IMR-90 (cell line): ENCODE results near the gene LCTL. TPM values are rescaled to one million over a fixed set of nuclear protein-coding genes. Genes with fewer than 3 reads are reported as not detected.

Experiments used
- ATAC-seq: fragments of 200-7000 bp; cut with Tn5 transposase; 2 replicates; pipeline ENCODE4 v1.9.1; 2020; ENCODE audit warnings: low read depth, mild to moderate bottlenecking, moderate library complexity
- BruUV-seq: library from RNA; stranded (reverse); fragments of 400-500 nt; replicated peaks from 2 replicates; lab custom pipeline; 2021; lab: Mats Ljungman, UMichigan
- CTCF ChIA-PET: fragments of 300-600 bp; formaldehyde crosslinking; extraction: SDS; loops from one replicate; lab custom pipeline; 2021; ENCODE audit warnings: antibody characterized with exemption; lab: Yijun Ruan, JAX
- POLR2A ChIA-PET: fragments of 300-600 bp; sonication (Branson Sonifier 250); formaldehyde crosslinking; loops from one replicate; lab custom pipeline; 2022; ENCODE audit warnings: antibody characterized with exemption; ENCODE audit not compliant: unreplicated experiment; lab: Charles Lee
- DNase-seq: peaks from one replicate; pipeline ENCODE4 v3.0.0; 2013
- H2AFZ ChIP-seq: replicated peaks from 2 replicates; pipeline ENCODE3; 2013; ENCODE audit warnings: low read length, mild to moderate bottlenecking; ENCODE audit not compliant: poor library complexity
- H2AK5ac ChIP-seq: 2 replicates; pipeline ENCODE4 v1.6.1; 2013; ENCODE audit warnings: low read depth, low read length, inconsistent platforms
- H2AK9ac ChIP-seq: replicated peaks from 2 replicates; pipeline ENCODE3; 2013; ENCODE audit warnings: mild to moderate bottlenecking, low read depth, low read length, moderate library complexity; ENCODE audit not compliant: poor library complexity
- H2BK120ac ChIP-seq: 2 replicates; pipeline ENCODE4 v1.6.1; 2013; ENCODE audit warnings: low read depth, low read length, inconsistent platforms
- H2BK15ac ChIP-seq: 3 replicates; pipeline ENCODE4 v1.6.1; 2013; ENCODE audit warnings: low read depth, low read length, inconsistent platforms
- H2BK20ac ChIP-seq: 2 replicates; pipeline ENCODE4 v1.6.1; 2013; ENCODE audit warnings: low read depth, mild to moderate bottlenecking, inconsistent platforms, low read length, moderate library complexity
- H2BK5ac ChIP-seq: 2 replicates; pipeline ENCODE4 v1.6.1; 2013; ENCODE audit warnings: mild to moderate bottlenecking, low read depth, low read length, inconsistent platforms; ENCODE audit not compliant: poor library complexity, severe bottlenecking
- H3K14ac ChIP-seq: replicated peaks from 2 replicates; pipeline ENCODE4 v1.6.1; 2013; ENCODE audit warnings: low read depth, low read length, inconsistent platforms
- H3K18ac ChIP-seq: 2 replicates; pipeline ENCODE4 v1.6.1; 2013; ENCODE audit warnings: low read depth, low read length, control low read depth
- H3K23ac ChIP-seq: 2 replicates; pipeline ENCODE4 v1.6.1; 2013; ENCODE audit warnings: low read depth, low read length, inconsistent platforms
- H3K27ac ChIP-seq: 2 replicates; pipeline ENCODE4 v1.5.1; 2013; ENCODE audit warnings: mild to moderate bottlenecking, control low read depth, low read length; ENCODE audit not compliant: insufficient read depth
- H3K27me3 ChIP-seq: 2 replicates; pipeline ENCODE4 v1.6.1; 2013; ENCODE audit warnings: low read length; ENCODE audit not compliant: control insufficient read depth, insufficient read depth
- H3K36me3 ChIP-seq: 2 replicates; pipeline ENCODE4 v1.6.1; 2013; ENCODE audit warnings: low read length, mixed read lengths; ENCODE audit not compliant: control insufficient read depth, insufficient read depth
- H3K4ac ChIP-seq: 2 replicates; pipeline ENCODE4 v1.6.1; 2013; ENCODE audit warnings: low read depth, low read length, inconsistent platforms
- H3K4me1 ChIP-seq: 2 replicates; pipeline ENCODE4 v1.6.1; 2013; ENCODE audit warnings: low read length, mixed read lengths; ENCODE audit not compliant: control insufficient read depth, insufficient read depth
- H3K4me2 ChIP-seq: 2 replicates; pipeline ENCODE4 v1.6.1; 2013; ENCODE audit warnings: low read depth, mild to moderate bottlenecking, control low read depth, low read length, moderate library complexity
- H3K4me3 ChIP-seq: 2 replicates; pipeline ENCODE4 v1.5.1; 2013; ENCODE audit warnings: low read depth, mild to moderate bottlenecking, control low read depth, low read length, moderate library complexity; ENCODE audit not compliant: insufficient read depth
- H3K56ac ChIP-seq: 2 replicates; pipeline ENCODE4 v1.6.1; 2013; ENCODE audit warnings: low read length, inconsistent platforms; ENCODE audit not compliant: insufficient read depth; ENCODE audit errors: extremely low read depth
- H3K79me1 ChIP-seq, 2 experiments: 2 replicates each; pipeline ENCODE4 v1.6.1; 2013; ENCODE audit warnings: low read length in 2 of 2, inconsistent platforms in 1 of 2, low read depth in 1 of 2
- H3K9ac ChIP-seq: 2 replicates; pipeline ENCODE4 v1.6.1; 2013; ENCODE audit warnings: low read depth, low read length, control low read depth
- H3K9me1 ChIP-seq: 2 replicates; pipeline ENCODE4 v1.6.1; 2013; ENCODE audit warnings: low read length, inconsistent platforms; ENCODE audit not compliant: insufficient read depth
- H3K9me3 ChIP-seq: 2 replicates; pipeline ENCODE4 v1.6.1; 2013; ENCODE audit warnings: low read length; ENCODE audit not compliant: control insufficient read depth, insufficient read depth
- H4K20me1 ChIP-seq: 2 replicates; pipeline ENCODE4 v1.6.1; 2013; ENCODE audit warnings: low read length, inconsistent platforms; ENCODE audit not compliant: insufficient read depth
- H4K5ac ChIP-seq: 2 replicates; pipeline ENCODE4 v1.6.1; 2013; ENCODE audit warnings: mild to moderate bottlenecking, low read depth, low read length, control low read depth
- H4K8ac ChIP-seq, 2 experiments: 2 replicates each; pipeline ENCODE4 v1.6.1; 2013; ENCODE audit warnings: low read depth in 2 of 2, low read length in 2 of 2, control low read depth in 1 of 2, inconsistent platforms in 1 of 2
- H4K91ac ChIP-seq: 2 replicates; pipeline ENCODE4 v1.6.1; 2013; ENCODE audit warnings: low read depth, low read length, inconsistent platforms; ENCODE audit not compliant: insufficient read depth
- CEBPB ChIP-seq: IDR thresholded peaks from 2 replicates; pipeline ENCODE4 v1.6.1; 2012; ENCODE audit warnings: low read depth, low read length, improper control_type of control experiment
- CHD1 ChIP-seq: IDR thresholded peaks from 2 replicates; pipeline ENCODE4 v1.6.1; 2012; ENCODE audit warnings: low read depth, low read length, improper control_type of control experiment
- FOS ChIP-seq: fragments of 150-350 bp; IDR thresholded peaks from 2 replicates; pipeline ENCODE4 v1.6.1; 2016; ENCODE audit warnings: low read depth, low read length
- MAFK ChIP-seq: IDR thresholded peaks from 2 replicates; pipeline ENCODE4 v1.6.1; 2012; ENCODE audit warnings: low read depth, low read length, improper control_type of control experiment
- MAZ ChIP-seq: IDR thresholded peaks from 2 replicates; pipeline ENCODE4 v1.6.1; 2012; ENCODE audit warnings: low read depth, mild to moderate bottlenecking, low read length, improper control_type of control experiment, moderate library complexity, borderline replicate concordance
- MXI1 ChIP-seq: IDR thresholded peaks from 2 replicates; pipeline ENCODE4 v1.6.1; 2012; ENCODE audit warnings: low read depth, mild to moderate bottlenecking, low read length, moderate library complexity, borderline replicate concordance
- NFE2L2 ChIP-seq: fragments of 150-350 bp; IDR thresholded peaks from 2 replicates; pipeline ENCODE4 v1.6.1; 2016; ENCODE audit warnings: low read depth, mild to moderate bottlenecking, low read length
- POLR2A ChIP-seq: IDR thresholded peaks from 2 replicates; pipeline ENCODE4 v1.6.1; 2012; ENCODE audit warnings: mild to moderate bottlenecking, low read depth, low read length
- RAD21 ChIP-seq: IDR thresholded peaks from 2 replicates; pipeline ENCODE4 v1.6.1; 2012; ENCODE audit warnings: low read length, improper control_type of control experiment
- RCOR1 ChIP-seq: IDR thresholded peaks from 2 replicates; pipeline ENCODE4 v1.6.1; 2012; ENCODE audit warnings: mild to moderate bottlenecking, low read length, improper control_type of control experiment; ENCODE audit not compliant: insufficient replicate concordance
- RFX5 ChIP-seq: IDR thresholded peaks from 2 replicates; pipeline ENCODE4 v1.8.0; 2012; ENCODE audit warnings: low read depth, mild to moderate bottlenecking, low read length, moderate library complexity
- WGBS, 2 experiments: methylation state at CpG; one replicate each; pipeline versions ENCODE4 v1.1.5 to v1.1.7; 2013; ENCODE audit warnings: missing lambda C conversion rate in 2 of 2; ENCODE audit not compliant: insufficient read length in 1 of 2; ENCODE audit errors: extremely low coverage in 2 of 2; 5-methylcytosine and 5-hydroxymethylcytosine counted together
- dilution Hi-C: fragments of 300-500 bp; cut with HindIII; formaldehyde crosslinking; loops from one replicate; pipeline ENCODE4 v1.14.3; 2018; ENCODE audit warnings: low sequenced_read_pairs; ENCODE audit not compliant: unreplicated experiment
- in situ Hi-C: fragments of 300-500 bp; cut with MboI; formaldehyde crosslinking; loops from 3 replicates; pipeline ENCODE4 v1.14.3; 2019; ENCODE audit warnings: low sequenced_read_pairs, inconsistent platforms, mixed read lengths
- intact Hi-C: fragments of 100-400 bp; cut with micrococcal nuclease; formaldehyde crosslinking; loops from 2 replicates; pipeline ENCODE4 v1.10.0; 2022
- polyA plus RNA-seq, 3 experiments: library from polyadenylated mRNA; depleted of rRNA; stranded (reverse); fragments of >200 nt; gene quantifications; 2 replicates each; pipeline ENCODE4 v1.2.3, GENCODE V29; 2012; ENCODE audit warnings: low replicate concordance in 1 of 3
- total RNA-seq: library from RNA; depleted of rRNA; stranded (reverse); fragments of >200 nt; gene quantifications from 2 replicates; pipeline ENCODE4 v1.2.3, GENCODE V29; 2012
- TF ChIP-seq, protein P1 (sequence below): fragments of 150-350 bp; IDR thresholded peaks from 2 replicates; pipeline ENCODE4 v1.6.1; 2016; ENCODE audit warnings: low read depth, mild to moderate bottlenecking, low read length, moderate library complexity, borderline replicate concordance
- TF ChIP-seq, protein P2 (sequence below): conservative IDR thresholded peaks from 2 replicates; pipeline ENCODE4 v1.5.1; 2012; ENCODE audit warnings: mild to moderate bottlenecking, low read depth, low read length, improper control_type of control experiment

The LCTL gene
- total and polyA plus RNA-seq, 2 of the 4 experiments (the other 2 are of a cell fraction): 10.3 to 10.4 TPM

DNA sequence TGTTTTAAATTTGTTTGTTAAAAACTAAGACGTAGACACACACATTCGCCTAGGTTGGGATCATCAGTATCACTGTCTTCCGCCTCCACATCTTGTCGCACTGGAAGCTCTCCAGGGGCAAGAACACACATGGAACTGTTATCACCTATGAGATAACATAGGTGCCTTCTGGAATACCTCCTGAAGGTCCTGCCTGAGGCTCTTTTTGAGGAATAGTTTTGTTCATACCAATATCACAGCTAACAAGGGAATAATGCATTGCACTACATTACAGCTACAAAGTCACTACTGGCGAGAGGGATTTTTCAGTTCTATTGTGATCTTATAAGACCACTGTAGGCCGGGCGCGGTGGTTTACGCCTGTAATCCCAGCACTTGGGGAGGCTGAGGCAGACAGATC, 30.7 kb downstream of the LCTL start:
- Histone ChIP-seq H3K27me3 (no peaks in the 10 kb centered on the region), H2BK120ac (no peak overlapping the region), H3K9me3 (no peaks in the 10 kb centered on the region), H3K23ac (no peak overlapping the region), H3K56ac (no peak overlapping the region), H3K14ac (no peak overlapping the region), H4K91ac (no peak overlapping the region), H3K36me3 (0 out of 2 replicates have a peak, but pooled peaks cover 3% of the 10 kb centered on the region), H3K4me3 (no peak overlapping the region), H4K5ac (no peak overlapping the region), H2AFZ (no peak overlapping the region), H3K9ac (no peak overlapping the region), H2AK9ac (no peak overlapping the region), H3K79me1 (no peaks in the 10 kb centered on the region), H3K4ac (no peak overlapping the region), H4K8ac (no peak overlapping the region), H2AK5ac (no peak overlapping the region), H3K18ac (no peak overlapping the region), H2BK5ac (no peak overlapping the region), H3K27ac (no peak overlapping the region), H2BK15ac (no peak overlapping the region), H4K20me1 (no peaks in the 10 kb centered on the region), H2BK20ac (no peak overlapping the region), H3K4me2 (no peak overlapping the region), H3K4me1 (no peaks in the 10 kb centered on the region), H3K9me1 (no peaks in the 10 kb centered on the region; the same call in 1 of the 2 replicates)
- in situ Hi-C loops (no loop called here), intact Hi-C loops (no loop called here), dilution Hi-C loops (no loop called here)
- BruUV-seq: no TSS peak
- DNase-seq (no peak), ATAC-seq (no peak)
- 100% methylated on average over 6 of the region's 9 CpGs; no CpG with 5 or more reads in 1 of the 2 experiments for WGBS, 2 experiments
- TF ChIP-seq MXI1 (no peak), POLR2A (no peak), CHD1 (no peak), FOS (no peak), CEBPB (no peak), MAFK (no peak), MAZ (no peak), RFX5 (no peak), NFE2L2 (no peak), RCOR1 (no peak), RAD21 (no peak)
- TF ChIP-seq, protein P1, sequence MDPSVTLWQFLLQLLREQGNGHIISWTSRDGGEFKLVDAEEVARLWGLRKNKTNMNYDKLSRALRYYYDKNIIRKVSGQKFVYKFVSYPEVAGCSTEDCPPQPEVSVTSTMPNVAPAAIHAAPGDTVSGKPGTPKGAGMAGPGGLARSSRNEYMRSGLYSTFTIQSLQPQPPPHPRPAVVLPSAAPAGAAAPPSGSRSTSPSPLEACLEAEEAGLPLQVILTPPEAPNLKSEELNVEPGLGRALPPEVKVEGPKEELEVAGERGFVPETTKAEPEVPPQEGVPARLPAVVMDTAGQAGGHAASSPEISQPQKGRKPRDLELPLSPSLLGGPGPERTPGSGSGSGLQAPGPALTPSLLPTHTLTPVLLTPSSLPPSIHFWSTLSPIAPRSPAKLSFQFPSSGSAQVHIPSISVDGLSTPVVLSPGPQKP: no peak
- TF ChIP-seq, protein P2, sequence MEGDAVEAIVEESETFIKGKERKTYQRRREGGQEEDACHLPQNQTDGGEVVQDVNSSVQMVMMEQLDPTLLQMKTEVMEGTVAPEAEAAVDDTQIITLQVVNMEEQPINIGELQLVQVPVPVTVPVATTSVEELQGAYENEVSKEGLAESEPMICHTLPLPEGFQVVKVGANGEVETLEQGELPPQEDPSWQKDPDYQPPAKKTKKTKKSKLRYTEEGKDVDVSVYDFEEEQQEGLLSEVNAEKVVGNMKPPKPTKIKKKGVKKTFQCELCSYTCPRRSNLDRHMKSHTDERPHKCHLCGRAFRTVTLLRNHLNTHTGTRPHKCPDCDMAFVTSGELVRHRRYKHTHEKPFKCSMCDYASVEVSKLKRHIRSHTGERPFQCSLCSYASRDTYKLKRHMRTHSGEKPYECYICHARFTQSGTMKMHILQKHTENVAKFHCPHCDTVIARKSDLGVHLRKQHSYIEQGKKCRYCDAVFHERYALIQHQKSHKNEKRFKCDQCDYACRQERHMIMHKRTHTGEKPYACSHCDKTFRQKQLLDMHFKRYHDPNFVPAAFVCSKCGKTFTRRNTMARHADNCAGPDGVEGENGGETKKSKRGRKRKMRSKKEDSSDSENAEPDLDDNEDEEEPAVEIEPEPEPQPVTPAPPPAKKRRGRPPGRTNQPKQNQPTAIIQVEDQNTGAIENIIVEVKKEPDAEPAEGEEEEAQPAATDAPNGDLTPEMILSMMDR: no peak
- ChIA-PET CTCF (no interaction called here), POLR2A (interaction anchor here (0.6 kb wide), 1 partner anchor 1345 kb away, joined by 4 read pairs; no protein-coding TSS in a partner anchor)
